ENCODE results near the gene LDHB. TPM values are rescaled to one million over a fixed set of nuclear protein-coding genes. Genes with fewer than 3 reads are reported as not detected.

The LDHB gene
- total and polyA plus RNA-seq, 11 donors, result 1,099 to 3,071 (median 2,070) TPM

DNA sequence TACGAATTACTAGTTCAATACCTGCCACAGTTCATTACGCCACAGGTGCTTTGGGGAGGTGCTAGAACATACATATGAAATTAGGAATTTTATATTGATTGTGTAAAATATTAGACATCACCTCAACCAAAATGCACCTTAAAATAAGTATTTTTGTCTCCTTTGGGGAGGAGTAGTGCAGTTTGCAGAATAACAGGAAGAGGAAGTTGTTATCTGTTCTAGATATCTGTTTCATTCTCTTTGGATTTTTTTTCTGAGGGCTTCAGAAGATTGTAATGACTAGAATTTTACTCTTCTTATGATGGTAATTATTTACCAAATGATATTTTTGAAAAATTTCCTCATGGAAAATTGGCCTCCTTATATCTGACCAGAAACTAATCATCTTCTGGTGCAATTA lies 43.1 kb downstream of the LDHB start:
- no peak overlapping the region for H3K4me3 ChIP-seq
- TF ChIP-seq POLR2A (IDR thresholded peaks at IDR 0.05) (no peak), CTCF (IDR thresholded peaks at IDR 0.05) (no peak)
- 90 to 95% (median 94%) methylated on average over 2 of the region's 2 CpGs for WGBS, 4 donors
- no peaks in the 10 kb centered on the region for H3K27me3 ChIP-seq
- H3K9me3 ChIP-seq, result no peaks in the 10 kb centered on the region
- intact Hi-C loops (cut with DNase I), result no loop called here
- ATAC-seq, result no peak
- no peak for DNase-seq
- no peaks in the 10 kb centered on the region for H3K36me3 ChIP-seq
- H3K27ac ChIP-seq, result peak overlapping the region in 1 of 12 donors; percentile 56
- peaks cover 0 to 26% (median 8%) of the 10 kb centered on the region in 12 donors for H3K4me1 ChIP-seq

- Histone ChIP-seq H3K27ac (no peak overlapping the region), H3K9me3 (no peaks in the 10 kb centered on the region), H3K36me3 (no peaks in the 10 kb centered on the region), H3K4me3 (no peak overlapping the region), H3K27me3 (no peaks in the 10 kb centered on the region), H3K4me1 (peaks cover 0 to 26% (median 8%) of the 10 kb centered on the region in 12 donors)
- ATAC-seq (no peak), DNase-seq (no peak)
- WGBS, 4 donors, result 45 to 54% (median 50%) methylated on average over 2 of the region's 2 CpGs
- no peak for TF ChIP-seq CTCF (IDR thresholded peaks at IDR 0.05)
- no peak for TF ChIP-seq POLR2A (IDR thresholded peaks at IDR 0.05)
- intact Hi-C loops (cut with DNase I), result no loop called here
Observed at GRCh38 chr12:21613931-21614330, 43.7 kb downstream of the LDHB start.

DNA sequence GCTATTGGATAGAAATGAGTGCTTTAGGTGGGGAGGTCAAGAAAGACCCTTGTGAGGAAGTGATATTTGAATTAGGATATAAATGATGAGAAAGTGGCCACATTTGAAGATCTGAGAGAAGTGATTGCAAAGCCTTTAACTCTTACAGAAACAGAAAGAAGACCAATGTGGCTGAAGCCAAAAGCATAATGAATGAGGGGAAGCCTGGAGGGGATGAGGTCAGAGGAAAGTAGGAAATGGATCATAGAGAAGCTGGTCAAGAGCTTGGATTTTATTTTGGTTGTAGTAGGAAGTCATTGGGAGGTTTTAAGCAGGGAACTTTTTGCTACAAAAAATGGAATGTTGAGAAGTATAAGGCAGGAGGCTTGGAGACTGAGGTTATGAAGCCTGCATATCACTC lies 49.4 kb downstream of the LDHB start:
- no peak overlapping the region for H3K27ac ChIP-seq
- no peak for DNase-seq
- no peaks in the 10 kb centered on the region for H3K9me3 ChIP-seq
- no peaks in the 10 kb centered on the region for H3K36me3 ChIP-seq
- no peak overlapping the region for H3K4me3 ChIP-seq
- peaks cover 0 to 6% (median 0%) of the 10 kb centered on the region in 12 donors for H3K4me1 ChIP-seq
- H3K27me3 ChIP-seq, result no peaks in the 10 kb centered on the region
- no peak for ATAC-seq
- TF ChIP-seq CTCF (IDR thresholded peaks at IDR 0.05), result no peak
- TF ChIP-seq POLR2A (IDR thresholded peaks at IDR 0.05), result no peak
- intact Hi-C loops (cut with DNase I), result loop anchor here in 7 of 10 donors (2.0 to 10.0 kb wide), 7 partner anchors 69 to 417 kb away; partner anchors contain the start of gene SPX (in 1 of the 7)

DNA sequence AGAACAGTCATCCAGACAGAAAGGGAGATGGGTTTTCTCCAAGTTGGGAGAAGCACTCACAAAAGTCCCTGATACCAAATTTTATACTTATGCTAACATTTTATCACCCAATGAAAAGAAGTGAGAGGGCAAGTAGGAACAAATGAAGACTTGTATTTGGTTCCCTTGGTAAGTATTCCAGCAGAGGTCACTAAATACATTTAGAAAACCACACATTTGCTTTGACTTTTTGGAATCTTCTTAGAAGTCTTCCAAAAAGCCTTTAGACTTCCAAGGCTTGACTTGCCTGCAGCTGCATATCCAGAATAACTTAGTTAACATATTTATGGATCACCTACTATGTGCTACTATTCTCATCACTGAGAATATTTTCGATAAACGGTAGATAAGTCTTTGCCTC lies 49.9 kb downstream of the LDHB start:
- H3K4me3 ChIP-seq, result no peak overlapping the region
- DNase-seq (no peak), ATAC-seq (peak in 2 of 4 donors; percentile 51 to 52)
- H3K9me3 ChIP-seq, result no peaks in the 10 kb centered on the region
- H3K27ac ChIP-seq, result no peak overlapping the region
- TF ChIP-seq CTCF (IDR thresholded peaks at IDR 0.05) (peak; percentile 21 to 65 (median 55)), POLR2A (IDR thresholded peaks at IDR 0.05) (no peak)
- WGBS, 4 donors, result 60 to 76% (median 64%) methylated on average over 2 of the region's 2 CpGs
- H3K4me1 ChIP-seq, result peaks cover 0 to 6% (median 0%) of the 10 kb centered on the region in 12 donors
- intact Hi-C loops (cut with DNase I), result loop anchor here (1.0 to 10.0 kb wide), 9 partner anchors 70 to 417 kb away; partner anchors contain the start of gene SPX (in 1 of the 10)
- no peaks in the 10 kb centered on the region for H3K27me3 ChIP-seq
- no peaks in the 10 kb centered on the region for H3K36me3 ChIP-seq
